Stimulated activated CD8-positive, alpha-beta memory T cell treated with anti-CD3 and anti-CD28 coated beads, Interleukin-7, amount 100 ng/mL, for 1 hour (primary cell): ENCODE measurements around the gene TMEM135.

ENCODE experiments used
- DNase-seq, 2 donors: peaks; one replicate each; pipeline ENCODE4 v3.0.0-alpha.2; 2020; ENCODE audit warnings: low read depth in 2 of 2

Gene TMEM135

GRCh38 chr11:87194985-87195820, 157.5 kb downstream of the TMEM135 start:
- DNase-seq = no peak

DNA sequence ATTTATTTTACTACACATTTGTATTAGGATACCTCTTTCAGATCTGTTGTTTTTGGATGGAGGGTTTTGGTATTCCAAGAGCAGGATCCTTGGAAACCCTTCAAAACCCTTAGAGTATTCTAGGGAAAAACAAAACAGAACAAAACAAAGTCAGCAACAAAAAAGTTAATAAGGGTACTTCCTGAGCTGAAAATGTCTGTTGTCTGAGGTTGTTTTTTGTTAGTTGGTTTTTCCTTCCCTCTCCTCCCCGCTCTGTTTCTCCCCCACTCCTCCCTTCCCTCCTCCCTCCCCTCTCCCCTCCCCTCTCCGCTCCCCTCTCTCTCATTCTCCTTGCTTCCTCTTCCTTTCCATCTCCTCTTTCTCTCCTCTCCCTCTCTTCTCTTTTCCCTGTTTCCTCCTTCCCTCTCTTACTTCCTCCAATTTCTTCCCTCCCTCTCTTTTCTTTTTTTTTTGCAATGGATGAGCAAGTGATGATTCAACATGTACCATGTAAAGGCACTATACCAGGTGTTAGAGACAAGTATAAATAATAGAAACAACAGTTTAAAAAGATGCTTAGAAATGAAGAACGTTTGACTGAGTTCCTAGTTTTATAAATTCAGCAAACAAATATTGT, 160.6 kb downstream of the TMEM135 start:
- no peak for DNase-seq

DNA sequence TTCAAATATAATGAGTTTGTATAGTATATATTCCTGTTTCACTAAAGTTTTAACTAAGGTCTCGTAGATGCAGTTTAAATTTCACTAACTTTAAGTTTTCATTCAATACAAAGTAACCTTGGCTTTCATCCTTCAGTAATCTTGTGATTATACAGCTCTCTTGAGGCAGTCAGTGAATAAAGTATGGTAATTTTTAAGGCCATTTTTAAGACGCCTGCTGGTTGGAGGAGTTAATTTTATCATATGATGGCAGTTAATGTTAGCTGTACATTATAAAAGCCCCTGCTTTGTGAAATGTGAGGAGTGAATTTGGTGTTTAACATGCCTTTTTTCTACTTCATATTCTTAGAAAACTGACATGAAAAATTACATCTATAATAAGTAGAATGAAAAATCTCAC, 163.6 kb downstream of the TMEM135 start:
- DNase-seq = no peak

DNA sequence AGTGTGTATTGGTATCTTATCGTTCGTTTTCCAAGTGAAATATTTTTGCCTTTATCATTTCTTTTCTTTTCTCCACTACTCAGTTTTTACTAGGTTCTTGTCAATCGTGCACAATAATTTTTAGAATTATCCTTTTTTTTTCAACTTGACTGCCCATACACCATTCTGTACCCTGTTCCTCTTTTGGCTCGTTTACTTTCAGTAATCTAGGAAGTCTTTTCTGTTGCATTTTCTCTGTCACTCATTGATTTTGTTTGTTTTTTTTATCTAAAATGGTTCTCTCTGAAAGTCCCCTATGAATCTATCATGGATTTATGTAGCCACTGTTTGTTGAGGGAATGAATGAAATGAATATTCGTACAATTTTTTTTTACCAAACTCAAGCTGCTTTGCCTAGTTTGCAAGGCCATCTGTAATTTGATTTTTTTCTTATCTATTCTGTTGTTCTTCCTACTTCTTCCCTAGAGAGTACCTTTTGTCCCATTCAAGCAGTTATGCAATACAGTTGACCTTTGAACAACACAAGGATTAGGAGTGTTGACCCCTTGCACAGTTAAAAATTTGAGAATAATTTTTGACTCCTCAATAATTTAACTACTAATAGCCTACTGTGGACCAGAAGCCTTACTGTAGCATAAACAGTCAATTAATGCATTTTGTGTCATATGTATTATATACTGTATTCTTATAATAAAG, 166.3 kb downstream of the TMEM135 start:
- no peak for DNase-seq

GRCh38 chr11:87212891-87213290, 175.2 kb downstream of the TMEM135 start:
- no peak for DNase-seq

- DNase-seq = no peak
Measured at GRCh38 chr11:87213444-87213843, 175.7 kb downstream of the TMEM135 start.

- DNase-seq = no peak
Measured at GRCh38 chr11:87215236-87215635, 177.5 kb downstream of the TMEM135 start.

- peak in 1 of 2 donors; percentile 1 for DNase-seq
Measured at GRCh38 chr11:87219266-87219665, 181.5 kb downstream of the TMEM135 start.

GRCh38 chr11:87223816-87224215, 186.1 kb downstream of the TMEM135 start:
- DNase-seq = no peak

GRCh38 chr11:87224486-87224885, 186.8 kb downstream of the TMEM135 start:
- no peak for DNase-seq

- no peak for DNase-seq
Measured at GRCh38 chr11:87228820-87229219, 191.1 kb downstream of the TMEM135 start.

- no peak for DNase-seq
Measured at GRCh38 chr11:87230995-87231394, 193.3 kb downstream of the TMEM135 start.

- DNase-seq = no peak
Measured at GRCh38 chr11:87232320-87232719, 194.6 kb downstream of the TMEM135 start.

GRCh38 chr11:87235366-87235765, 197.6 kb downstream of the TMEM135 start:
- DNase-seq = no peak

DNA sequence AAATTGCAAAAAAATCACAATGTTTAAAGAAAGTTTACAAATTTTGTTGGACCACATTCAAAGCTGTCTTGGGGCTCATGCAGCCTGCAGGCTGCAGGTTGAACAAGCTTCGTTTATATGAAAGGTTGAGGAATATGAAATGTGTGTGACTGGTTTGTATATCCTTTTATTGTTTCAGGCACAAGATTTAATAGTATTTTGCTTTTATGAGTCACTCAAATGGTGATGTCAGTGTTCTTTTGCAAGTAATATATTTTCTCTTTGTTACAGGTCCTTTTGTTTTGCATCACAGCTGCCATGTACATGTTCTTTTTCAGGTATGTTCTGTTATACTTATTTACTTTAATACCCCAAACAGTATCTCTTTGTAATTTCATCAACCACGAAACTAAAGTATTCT, 198.6 kb downstream of the TMEM135 start:
- DNase-seq = no peak

- DNase-seq = no peak
Measured at GRCh38 chr11:87239001-87239400, 201.3 kb downstream of the TMEM135 start.

DNA sequence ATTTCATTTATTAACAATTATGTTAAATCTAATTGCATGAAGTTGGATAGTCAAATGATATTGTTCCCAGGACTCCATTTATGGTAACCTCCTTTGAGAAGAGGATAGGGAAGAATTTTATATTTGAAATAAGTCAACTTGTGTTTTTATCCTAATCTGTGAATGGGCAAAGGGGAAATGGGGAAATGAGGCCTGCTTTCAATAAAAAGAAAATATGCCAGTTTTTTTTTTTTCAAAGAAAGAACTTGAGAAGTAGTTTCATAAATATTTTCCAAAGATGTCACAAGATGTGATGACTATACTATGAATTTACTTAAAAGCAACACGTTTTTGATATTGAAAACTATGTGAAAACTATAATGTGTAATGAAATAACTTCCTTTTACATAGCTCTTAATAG, 201.8 kb downstream of the TMEM135 start:
- DNase-seq = no peak

- no peak for DNase-seq
Measured at GRCh38 chr11:87251560-87251959, 213.8 kb downstream of the TMEM135 start.

DNA sequence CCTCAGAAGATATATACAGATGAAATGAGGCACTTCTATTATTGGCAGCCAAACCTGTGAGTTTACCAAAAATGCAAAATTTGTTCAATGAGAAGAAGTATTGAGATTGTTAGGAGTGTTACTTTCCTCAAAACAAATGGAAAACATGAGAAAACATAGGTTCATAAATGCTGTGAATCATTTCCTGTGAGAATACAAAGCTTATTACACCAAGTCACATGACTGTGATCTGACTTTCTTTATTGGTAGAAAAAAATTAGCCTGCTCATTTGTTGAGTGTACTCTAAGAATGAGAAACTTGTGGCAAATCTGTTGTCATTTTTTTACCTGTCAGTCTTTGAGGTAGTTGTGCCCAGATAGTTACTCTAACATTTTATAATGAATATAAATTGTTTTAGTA, 215.1 kb downstream of the TMEM135 start:
- no peak for DNase-seq

DNA sequence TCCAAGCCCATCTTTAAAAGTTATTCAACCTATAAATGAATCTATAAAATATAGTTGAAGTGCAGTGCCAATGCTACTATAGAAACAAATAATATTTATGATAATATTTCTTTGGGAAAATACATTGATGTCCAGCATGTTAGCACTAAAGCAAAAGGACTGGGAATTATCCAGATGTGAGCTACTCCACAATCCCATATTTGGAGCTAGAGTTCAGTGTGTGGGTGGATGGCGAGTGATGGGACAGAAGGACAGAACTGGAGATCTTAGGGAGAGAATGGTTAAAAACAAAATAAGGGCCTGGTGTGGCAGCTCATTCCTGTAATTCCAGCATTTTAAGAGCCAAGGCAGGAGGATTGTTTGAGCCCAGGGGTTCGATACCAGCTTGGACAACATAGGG, 216.8 kb downstream of the TMEM135 start:
- no peak for DNase-seq

GRCh38 chr11:87255589-87255988, 217.9 kb downstream of the TMEM135 start:
- no peak for DNase-seq

- no peak for DNase-seq
Measured at GRCh38 chr11:87256694-87257340, 219.1 kb downstream of the TMEM135 start.
